ENCODE measurements around the gene UBE2L6. TPM values are rescaled to one million over a fixed set of nuclear protein-coding genes. Genes with fewer than 3 reads are reported as not detected.

The UBE2L6 gene
- total and polyA plus RNA-seq, 8 donors: 2.2 to 73.0 (median 40.5) TPM

- Histone ChIP-seq H3K36me3 (peaks cover 0 to 17% (median 12%) of the 10 kb centered on the region in 4 donors), H3K4me3 (peak within 1 kb of the TSS; percentile 54 to 69 (median 60)), H3K27me3 (peaks cover 0 to 7% (median 0%) of the 10 kb centered on the region in 3 donors), H3K27ac (peak within 1 kb of the TSS; percentile 87 to 92 (median 90)), H3K9me3 (no peaks in the 10 kb centered on the region), H3K4me1 (peaks cover 0 to 36% (median 18%) of the 10 kb centered on the region in 4 donors)
- TF ChIP-seq EP300 (IDR thresholded peaks at IDR 0.05): no peak
- peak in 2 of 3 donors; percentile 44 to 67 for TF ChIP-seq POLR2AphosphoS5 (IDR thresholded peaks at IDR 0.05)
- intact Hi-C loops (cut with DNase I; ENCODE audit: low total_unique reads): no loop called here
- 18 to 34% (median 26%) methylated on average over 8 to 10 of the region's 10 CpGs for WGBS, 5 donors
- DNase-seq: peak; percentile 34 to 76
These were observed 30.0 kb upstream of the UBE2L6 start, which contains the start of gene SERPING1 for GRCh38 chr11:57597461-57597915. TSS of gene SERPING1 (plus strand) at chr11:57597685. CDS start at chr11:57598271, 586 bp downstream.

GRCh38 chr11:57596266-57596885 is 28.9 kb upstream of the UBE2L6 start:
- no peak for DNase-seq
- Histone ChIP-seq H3K4me1 (peaks cover 0 to 36% (median 18%) of the 10 kb centered on the region in 4 donors), H3K4me3 (no peak overlapping the region), H3K27ac (peak overlapping the region in 4 of 5 donors; percentile 90 to 92 (median 91)), H3K36me3 (peaks cover 0 to 10% (median 7%) of the 10 kb centered on the region in 4 donors), H3K9me3 (no peaks in the 10 kb centered on the region), H3K27me3 (peaks cover 0 to 7% (median 0%) of the 10 kb centered on the region in 3 donors)
- TF ChIP-seq POLR2AphosphoS5 (IDR thresholded peaks at IDR 0.05): no peak
- TF ChIP-seq CTCF (IDR thresholded peaks at IDR 0.05): no peak
- TF ChIP-seq EP300 (IDR thresholded peaks at IDR 0.05): no peak
- TF ChIP-seq POLR2A (IDR thresholded peaks at IDR 0.05): no peak
- intact Hi-C loops (cut with DNase I; ENCODE audit: low total_unique reads): no loop called here
- WGBS, 5 donors: 38 to 59% (median 55%) methylated on average over 5 of the region's 5 CpGs

GRCh38 chr11:57588046-57588710 is 20.7 kb upstream of the UBE2L6 start:
- 86 to 92% (median 89%) methylated on average over 3 of the region's 3 CpGs for WGBS, 5 donors
- Histone ChIP-seq H3K27ac (no peak overlapping the region), H3K36me3 (no peaks in the 10 kb centered on the region), H3K27me3 (no peaks in the 10 kb centered on the region), H3K9me3 (no peaks in the 10 kb centered on the region), H3K4me1 (no peaks in the 10 kb centered on the region), H3K4me3 (no peak overlapping the region)
- DNase-seq: no peak
- intact Hi-C loops (cut with DNase I; ENCODE audit: low total_unique reads): no loop called here
- no peak for TF ChIP-seq EP300 (IDR thresholded peaks at IDR 0.05)
- TF ChIP-seq CTCF (IDR thresholded peaks at IDR 0.05): no peak
- no peak for TF ChIP-seq POLR2AphosphoS5 (IDR thresholded peaks at IDR 0.05)
- TF ChIP-seq POLR2A (IDR thresholded peaks at IDR 0.05): no peak

- DNase-seq: no peak
- H3K9me3 ChIP-seq: no peaks in the 10 kb centered on the region
- intact Hi-C loops (cut with DNase I; ENCODE audit: low total_unique reads): no loop called here
- no peak overlapping the region for H3K4me3 ChIP-seq
- no peaks in the 10 kb centered on the region for H3K36me3 ChIP-seq
- H3K27ac ChIP-seq: no peak overlapping the region
- H3K27me3 ChIP-seq: no peaks in the 10 kb centered on the region
- no peak for TF ChIP-seq CTCF (IDR thresholded peaks at IDR 0.05)
- no peak for TF ChIP-seq EP300 (IDR thresholded peaks at IDR 0.05)
- no peak for TF ChIP-seq POLR2A (IDR thresholded peaks at IDR 0.05)
- no peak for TF ChIP-seq POLR2AphosphoS5 (IDR thresholded peaks at IDR 0.05)
- 44 to 50% (median 46%) methylated on average over 2 of the region's 2 CpGs for WGBS, 5 donors
- H3K4me1 ChIP-seq: no peaks in the 10 kb centered on the region
These were observed 19.3 kb upstream of the UBE2L6 start for GRCh38 chr11:57586711-57587245.

All from stomach (tissue), 9 donors.